Stomach (tissue), 4 donors: ENCODE data around the gene ELMO1.

Experiments
- POLR2A ChIP-seq, 4 donors: fragments of 450-650 bp; IDR thresholded peaks; one replicate each; pipeline ENCODE4 v1.6.1; 2016; ENCODE audit warnings: antibody characterized with exemption in 4 of 4, control low read depth in 2 of 4, mild to moderate bottlenecking in 1 of 4, moderate library complexity in 1 of 4
- POLR2AphosphoS5 ChIP-seq, 3 donors: sonication (generic); formaldehyde crosslinking; IDR thresholded peaks; one replicate each; pipeline ENCODE4 v1.6.1; 2016; ENCODE audit warnings: antibody characterized with exemption in 3 of 3

DNA sequence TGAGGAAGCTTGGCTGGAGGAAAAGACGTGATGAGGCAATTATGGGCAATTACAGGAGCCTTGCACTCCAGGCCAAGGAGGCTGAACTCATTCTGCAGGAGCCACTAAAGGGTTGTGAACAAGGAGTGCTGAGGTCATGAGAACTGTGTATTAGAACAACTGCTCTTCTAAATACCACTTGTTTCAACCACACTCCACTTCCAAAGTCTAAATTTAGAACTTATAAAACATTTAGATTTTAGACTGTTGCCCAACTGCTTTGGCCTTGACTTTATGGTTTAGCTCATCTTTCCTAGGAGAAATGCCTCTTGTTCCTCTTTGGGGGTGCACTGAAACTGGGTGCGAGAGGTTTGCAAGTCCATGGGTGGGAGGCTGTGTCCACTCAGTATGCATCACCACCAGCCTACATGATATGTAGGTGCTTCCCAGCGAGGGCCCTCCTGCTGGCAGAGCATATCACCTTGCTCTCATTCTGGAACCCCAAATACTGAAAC, 524.7 kb downstream of the ELMO1 start:
- TF ChIP-seq POLR2AphosphoS5 (IDR thresholded peaks at IDR 0.05) (no peak), POLR2A (IDR thresholded peaks at IDR 0.05) (no peak)
